Measurements from ENCODE around the gene AGR2. TPM values are rescaled to one million over a fixed set of nuclear protein-coding genes. Genes with fewer than 3 reads are reported as not detected.

AGR2 gene
- polyA plus RNA-seq, 6 donors from 2014 or later, result 0.17 to 0.44 TPM; not detected in 4

DNA sequence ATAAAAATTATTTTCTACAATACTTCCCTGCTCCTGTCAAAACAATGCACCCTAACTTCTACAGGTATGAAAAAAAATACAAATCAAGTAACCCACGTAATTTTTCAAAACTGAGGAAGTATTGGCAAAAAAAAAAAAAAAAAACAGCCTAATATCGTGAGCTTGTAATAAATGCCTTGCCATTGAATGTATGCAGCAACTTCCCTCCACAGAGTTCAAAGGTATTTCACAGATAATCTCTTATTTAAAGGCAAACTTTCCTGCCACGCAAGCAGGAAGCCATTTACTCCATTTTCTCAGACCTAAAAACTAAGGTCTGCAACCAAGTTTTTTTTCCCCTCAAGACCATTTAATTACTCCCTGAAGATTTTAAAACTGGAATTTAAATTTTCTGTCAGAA lies 642 bp upstream of the AGR2 start:
- no peak for DNase-seq
- Mint-ChIP-seq H3K4me1 (peaks cover 0 to 5% (median 0%) of the 10 kb centered on the region in 3 donors), H3K27me3 (peaks cover 5 to 11% (median 6%) of the 10 kb centered on the region in 3 donors), H3K4me3 (no peak overlapping the region), H3K9me3 (no peaks in the 10 kb centered on the region), H3K36me3 (no peaks in the 10 kb centered on the region), H3K27ac (no peak overlapping the region)
- ATAC-seq (ENCODE audit: low read depth in 2 of 2), result no peak

DNA sequence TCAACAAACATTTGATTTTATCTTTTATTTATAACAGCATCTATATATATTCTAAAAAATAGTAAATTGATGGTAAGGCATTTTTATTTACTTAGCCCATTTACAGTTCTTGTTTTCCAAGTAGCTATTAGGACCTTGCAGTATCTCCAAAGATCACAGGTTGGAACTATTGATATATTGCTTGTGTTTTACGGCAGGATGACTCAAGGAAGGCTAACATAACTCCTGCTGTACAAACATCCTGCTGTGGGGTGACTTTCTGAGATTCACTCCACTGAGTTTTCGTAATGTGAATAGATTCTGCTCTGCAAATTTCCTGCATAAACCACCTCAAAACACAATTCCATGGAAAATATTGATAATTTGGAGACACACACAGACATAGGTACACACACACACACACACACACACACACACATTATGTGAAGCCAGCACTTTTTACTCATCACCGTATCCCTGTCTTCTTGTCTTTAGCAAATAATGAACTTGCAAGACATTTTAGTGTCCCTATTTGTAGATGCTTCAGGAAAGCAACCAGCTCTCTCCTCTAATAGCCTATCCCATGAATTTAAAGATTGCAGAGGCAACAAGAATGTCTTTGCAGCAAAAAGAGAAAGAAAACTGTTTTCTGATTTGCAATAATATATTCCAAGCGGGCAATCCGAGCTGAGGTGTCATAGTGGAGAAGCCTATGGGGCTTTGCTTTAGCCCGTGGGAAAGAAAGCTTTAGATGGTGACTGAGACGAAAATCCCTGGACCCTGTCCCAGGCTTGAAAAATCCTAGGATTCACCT lies 722 bp downstream of the AGR2 start:
- peaks cover 0 to 6% (median 4%) of the 10 kb centered on the region in 3 donors for H3K27me3 Mint-ChIP-seq
- DNase-seq (no peak), ATAC-seq (ENCODE audit: low read depth in 2 of 2) (no peak)
- H3K4me1 Mint-ChIP-seq, result peaks cover 0 to 5% (median 0%) of the 10 kb centered on the region in 3 donors
- no peak overlapping the region for H3K27ac Mint-ChIP-seq
- no peak overlapping the region for H3K4me3 Mint-ChIP-seq
- H3K9me3 Mint-ChIP-seq, result no peaks in the 10 kb centered on the region
- no peaks in the 10 kb centered on the region for H3K36me3 Mint-ChIP-seq

DNA sequence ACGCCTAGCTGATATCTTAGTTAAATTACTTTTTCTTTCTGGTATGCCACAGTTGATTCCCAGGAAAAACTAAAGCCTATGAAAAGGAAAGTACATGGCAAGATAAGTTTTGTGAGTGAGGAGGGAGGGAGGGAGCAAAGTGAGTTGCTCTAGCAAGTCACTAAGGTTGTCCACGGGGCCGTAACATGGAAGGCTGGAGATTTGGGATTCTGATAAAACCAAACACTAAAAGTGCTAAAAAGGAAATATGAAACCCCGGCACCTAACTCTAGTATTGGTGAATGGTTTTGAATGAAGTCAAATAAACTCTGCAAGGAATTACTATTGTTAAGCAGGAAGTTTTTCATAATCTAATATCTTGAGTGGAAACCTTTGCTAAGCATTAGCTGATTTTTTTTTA lies 1.7 kb downstream of the AGR2 start:
- peak overlapping the region in 1 of 6 donors; percentile 41 for H3K27ac Mint-ChIP-seq
- peaks cover 0 to 6% (median 4%) of the 10 kb centered on the region in 3 donors for H3K27me3 Mint-ChIP-seq
- H3K4me1 Mint-ChIP-seq, result peaks cover 0 to 5% (median 0%) of the 10 kb centered on the region in 3 donors
- no peaks in the 10 kb centered on the region for H3K36me3 Mint-ChIP-seq
- DNase-seq, result no peak
- ATAC-seq (ENCODE audit: low read depth in 2 of 2), result no peak
- H3K9me3 Mint-ChIP-seq, result no peaks in the 10 kb centered on the region
- no peak overlapping the region for H3K4me3 Mint-ChIP-seq

DNA sequence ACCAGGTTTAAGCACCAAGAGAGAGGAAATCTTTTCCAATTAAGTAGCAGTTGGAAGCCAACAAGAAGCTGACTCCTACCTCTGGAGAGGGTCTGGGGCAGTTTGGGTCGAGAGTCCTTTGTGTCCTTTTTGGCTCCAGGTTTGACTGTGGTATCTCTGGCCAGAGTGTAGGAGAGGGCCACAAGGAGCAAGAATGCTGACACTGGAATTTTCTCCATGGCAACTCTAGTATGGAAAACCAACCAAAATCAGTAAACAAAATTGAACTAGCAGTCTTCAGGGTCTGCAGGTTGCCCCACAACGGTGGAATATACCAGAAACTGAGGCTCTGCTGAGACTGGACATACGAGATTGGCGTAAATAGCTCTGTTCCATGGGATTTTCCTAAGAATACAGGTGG lies 3.2 kb downstream of the AGR2 start:
- no peak overlapping the region for H3K27ac Mint-ChIP-seq
- H3K36me3 Mint-ChIP-seq, result no peaks in the 10 kb centered on the region
- peaks cover 0 to 6% (median 0%) of the 10 kb centered on the region in 3 donors for H3K4me1 Mint-ChIP-seq
- no peak overlapping the region for H3K4me3 Mint-ChIP-seq
- ATAC-seq (ENCODE audit: low read depth in 2 of 2) (no peak), DNase-seq (no peak)
- no peaks in the 10 kb centered on the region for H3K27me3 Mint-ChIP-seq
- H3K9me3 Mint-ChIP-seq, result no peaks in the 10 kb centered on the region

DNA sequence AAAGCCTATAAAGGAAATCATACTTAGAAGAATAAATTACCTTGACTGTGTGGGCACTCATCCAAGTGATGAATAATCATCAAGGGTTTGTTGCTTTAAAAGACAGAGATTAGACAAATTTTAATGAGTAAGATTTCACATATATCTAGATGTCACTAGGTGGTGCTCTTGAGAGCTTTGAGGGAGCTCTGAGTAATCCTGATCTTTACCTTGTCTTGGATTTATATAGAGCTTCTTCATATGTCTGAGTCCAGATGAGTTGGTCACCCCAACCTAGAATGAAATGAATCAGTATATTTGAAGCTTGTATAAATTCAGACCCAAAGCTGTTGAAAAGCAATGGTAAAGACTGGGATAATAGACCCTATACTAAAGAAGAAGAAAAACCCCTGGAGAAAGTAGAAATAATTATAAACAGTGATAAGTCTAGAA lies 3.7 kb downstream of the AGR2 start:
- ATAC-seq (ENCODE audit: low read depth in 2 of 2), result peak; percentile 28 to 48
- Mint-ChIP-seq H3K27me3 (no peaks in the 10 kb centered on the region), H3K4me1 (peaks cover 0 to 9% (median 0%) of the 10 kb centered on the region in 3 donors), H3K36me3 (no peaks in the 10 kb centered on the region), H3K27ac (no peak overlapping the region), H3K9me3 (no peaks in the 10 kb centered on the region), H3K4me3 (no peak overlapping the region)
- no peak for DNase-seq

DNA sequence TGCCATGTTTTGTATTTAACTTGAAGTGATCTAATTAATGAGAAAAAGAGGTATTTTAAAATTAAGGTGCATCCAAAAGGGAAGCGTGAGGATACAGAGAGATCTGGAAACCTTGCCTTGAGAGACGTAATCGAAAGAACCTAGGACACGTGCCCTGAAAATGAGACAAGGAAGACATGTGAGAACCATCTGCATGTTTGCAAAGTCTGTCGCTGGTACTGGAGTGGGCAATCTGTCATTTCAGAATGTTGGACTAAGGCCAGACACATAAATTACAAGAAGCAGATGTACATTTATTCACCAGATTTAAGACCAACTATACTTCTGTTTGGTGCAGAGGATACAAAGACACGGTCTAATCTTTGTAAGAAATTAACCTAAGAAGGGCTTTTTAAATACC lies 9.2 kb downstream of the AGR2 start:
- peaks cover 0 to 2% (median 0%) of the 10 kb centered on the region in 7 donors for H3K9me3 Mint-ChIP-seq
- H3K27me3 Mint-ChIP-seq, result no peaks in the 10 kb centered on the region
- no peak overlapping the region for H3K4me3 Mint-ChIP-seq
- no peak for ATAC-seq (ENCODE audit: low read depth in 2 of 2)
- no peaks in the 10 kb centered on the region for H3K36me3 Mint-ChIP-seq
- H3K27ac Mint-ChIP-seq, result no peak overlapping the region
- H3K4me1 Mint-ChIP-seq, result peaks cover 0 to 4% (median 0%) of the 10 kb centered on the region in 3 donors
- DNase-seq, result no peak

DNA sequence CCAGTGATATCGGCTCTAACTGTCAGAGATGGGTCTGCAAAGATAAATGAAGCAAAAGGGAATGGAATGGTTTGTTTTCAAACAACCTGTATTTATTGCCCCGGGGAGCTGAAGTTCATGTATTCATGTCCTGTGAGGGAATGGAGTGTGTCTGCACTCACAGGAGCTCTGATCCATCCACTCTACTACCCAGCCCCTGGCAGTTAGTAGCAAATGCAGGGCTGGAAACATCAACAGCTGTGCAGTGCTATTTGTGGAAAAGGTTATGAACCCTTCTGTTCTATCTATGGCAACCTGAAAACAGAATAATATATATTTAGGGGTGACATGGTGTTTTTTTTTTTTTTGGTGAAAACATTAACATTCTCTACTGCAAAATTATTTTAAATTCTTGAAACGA lies 9.8 kb downstream of the AGR2 start:
- ATAC-seq (ENCODE audit: low read depth in 2 of 2) (no peak), DNase-seq (no peak)
- Mint-ChIP-seq H3K9me3 (peaks cover 0 to 2% (median 0%) of the 10 kb centered on the region in 7 donors), H3K4me1 (peaks cover 0 to 4% (median 0%) of the 10 kb centered on the region in 3 donors), H3K27me3 (no peaks in the 10 kb centered on the region), H3K36me3 (no peaks in the 10 kb centered on the region), H3K4me3 (no peak overlapping the region), H3K27ac (no peak overlapping the region)

DNA sequence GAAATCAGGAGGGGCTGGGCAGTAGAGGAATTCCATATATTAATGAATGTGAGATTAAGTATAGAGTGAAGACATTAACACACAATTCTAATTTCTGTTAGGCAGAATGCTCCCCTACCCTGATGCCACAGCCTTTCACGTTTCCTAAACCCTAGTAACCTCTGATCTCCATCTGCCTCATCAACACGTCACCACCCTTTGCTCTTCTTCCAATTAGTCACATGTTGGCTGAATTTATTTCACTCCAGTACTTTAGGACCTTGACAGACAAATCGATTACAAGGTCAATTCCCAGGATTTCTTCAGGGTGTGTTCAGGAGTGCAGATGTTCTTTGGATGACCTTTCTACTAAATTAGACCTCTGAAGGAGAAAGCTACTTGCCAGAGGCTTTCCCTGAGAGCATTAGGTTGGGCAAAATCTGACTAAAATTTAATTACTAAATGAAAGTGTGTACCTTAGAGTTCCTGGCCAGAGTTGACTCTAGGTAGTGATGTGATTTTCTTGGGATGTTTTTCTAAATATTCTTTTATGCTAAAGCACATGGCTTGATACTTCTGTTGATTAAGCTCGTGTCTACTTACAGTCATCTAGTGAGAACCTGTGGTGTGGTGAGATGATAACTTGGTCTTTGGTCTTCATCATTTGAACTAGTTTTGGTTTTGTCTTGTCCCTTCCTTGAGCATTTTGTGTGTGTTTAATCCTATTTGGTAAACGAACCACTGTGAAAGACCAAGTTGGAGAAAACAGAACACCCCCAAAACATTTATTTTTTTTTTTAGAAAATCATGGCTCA lies 12.7 kb downstream of the AGR2 start:
- H3K4me3 Mint-ChIP-seq, result no peak overlapping the region
- peaks cover 0 to 11% (median 0%) of the 10 kb centered on the region in 3 donors for H3K4me1 Mint-ChIP-seq
- ATAC-seq (ENCODE audit: low read depth in 2 of 2) (no peak), DNase-seq (no peak)
- peaks cover 9 to 12% of the 10 kb centered on the region in 2 donors for H3K36me3 Mint-ChIP-seq
- H3K27ac Mint-ChIP-seq, result peak overlapping the region in 4 of 6 donors; percentile 2 to 79 (median 31)
- no peaks in the 10 kb centered on the region for H3K27me3 Mint-ChIP-seq
- peaks cover 0 to 2% (median 0%) of the 10 kb centered on the region in 7 donors for H3K9me3 Mint-ChIP-seq

DNA sequence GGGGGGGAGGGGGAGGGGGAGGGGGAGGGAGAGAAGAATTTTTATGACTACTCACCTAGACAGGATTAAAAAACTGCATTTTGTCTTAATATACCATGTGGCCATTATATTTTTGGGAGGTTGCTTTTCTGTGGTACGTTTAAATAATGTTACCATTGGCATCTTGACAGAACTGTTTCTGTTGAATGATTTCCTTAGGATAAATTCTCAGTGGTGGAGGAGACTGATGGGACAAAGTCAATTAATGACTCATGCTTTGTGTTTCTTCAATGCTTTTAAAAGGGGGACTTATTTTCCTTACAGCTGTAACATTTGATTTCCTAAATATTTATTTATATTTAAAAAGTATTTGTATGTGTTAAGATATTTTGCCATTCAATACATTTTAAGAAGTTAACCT lies 13.7 kb downstream of the AGR2 start:
- Mint-ChIP-seq H3K27ac (no peak overlapping the region), H3K9me3 (peaks cover 0 to 2% (median 0%) of the 10 kb centered on the region in 7 donors), H3K4me1 (peaks cover 0 to 7% (median 0%) of the 10 kb centered on the region in 3 donors), H3K27me3 (no peaks in the 10 kb centered on the region), H3K36me3 (peaks cover 9 to 12% of the 10 kb centered on the region in 2 donors), H3K4me3 (no peak overlapping the region)
- DNase-seq, result no peak
- ATAC-seq (ENCODE audit: low read depth in 2 of 2), result no peak

DNA sequence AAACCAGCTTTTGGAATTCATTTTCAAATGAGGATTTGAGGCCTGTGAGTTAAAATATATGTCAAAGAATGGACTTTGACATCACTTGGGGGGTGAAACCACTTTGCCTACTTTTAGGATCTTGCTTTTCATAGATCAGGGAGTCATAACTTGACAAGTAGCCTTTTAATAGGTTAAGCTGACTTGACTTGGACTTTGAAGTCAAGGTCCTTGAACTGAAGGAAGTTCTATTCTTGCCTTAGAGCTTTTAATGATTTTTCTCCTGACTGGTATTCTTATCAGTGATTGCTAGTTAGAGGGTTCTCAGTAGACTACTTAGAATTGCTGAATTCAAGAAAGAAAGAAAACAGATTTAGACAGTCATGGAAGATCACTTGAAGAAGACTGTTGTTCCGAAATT lies 17.7 kb downstream of the AGR2 start:
- Mint-ChIP-seq H3K27me3 (no peaks in the 10 kb centered on the region), H3K36me3 (peaks cover 20 to 31% of the 10 kb centered on the region in 2 donors), H3K9me3 (peaks cover 0 to 2% (median 0%) of the 10 kb centered on the region in 7 donors), H3K27ac (no peak overlapping the region), H3K4me1 (peaks cover 0 to 11% (median 9%) of the 10 kb centered on the region in 3 donors), H3K4me3 (no peak overlapping the region)
- no peak for DNase-seq
- ATAC-seq (ENCODE audit: low read depth in 2 of 2), result no peak

DNA sequence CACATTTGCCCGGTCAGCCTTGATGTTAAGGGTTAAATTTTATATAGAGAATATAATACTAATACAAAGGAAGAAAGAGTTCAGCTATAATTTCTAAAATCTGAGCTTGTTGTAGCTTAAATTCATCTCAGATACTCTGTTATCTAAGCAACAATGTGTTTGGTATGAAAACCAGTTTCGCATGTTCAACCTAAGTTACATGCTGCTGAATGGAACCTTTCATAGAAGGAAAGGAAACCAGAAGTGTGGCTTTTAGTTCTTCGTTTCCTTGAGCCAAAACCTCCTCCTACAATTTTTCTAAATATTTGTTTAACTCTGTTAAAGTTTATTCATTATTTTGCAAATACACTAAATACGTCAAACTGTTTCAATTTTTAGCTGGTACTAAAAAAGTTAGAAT lies 18.5 kb downstream of the AGR2 start:
- DNase-seq (no peak), ATAC-seq (ENCODE audit: low read depth in 2 of 2) (no peak)
- H3K27me3 Mint-ChIP-seq, result no peaks in the 10 kb centered on the region
- no peak overlapping the region for H3K4me3 Mint-ChIP-seq
- no peak overlapping the region for H3K27ac Mint-ChIP-seq
- H3K4me1 Mint-ChIP-seq, result peaks cover 0 to 11% (median 9%) of the 10 kb centered on the region in 3 donors
- peaks cover 0 to 2% (median 0%) of the 10 kb centered on the region in 7 donors for H3K9me3 Mint-ChIP-seq
- peaks cover 20 to 31% of the 10 kb centered on the region in 2 donors for H3K36me3 Mint-ChIP-seq

DNA sequence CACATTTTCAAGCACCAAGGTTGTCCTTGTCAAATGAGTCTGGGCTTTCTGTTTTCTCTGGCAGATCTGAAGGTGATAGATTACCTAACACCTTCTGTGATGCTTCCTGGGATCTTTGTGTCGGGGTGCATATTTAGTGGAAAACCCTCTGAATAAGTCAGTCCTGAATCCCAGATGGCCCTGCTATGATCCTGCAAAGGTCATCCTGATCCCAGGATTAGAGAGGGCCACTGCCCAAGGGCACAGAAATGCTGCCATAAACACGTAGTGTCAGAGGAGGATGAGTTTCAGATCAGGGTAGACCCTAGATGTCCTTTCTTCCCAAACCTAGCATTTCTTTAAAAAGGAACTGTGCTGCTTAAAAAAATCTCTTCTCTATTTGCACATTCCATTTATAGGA lies 19.0 kb downstream of the AGR2 start:
- ATAC-seq (ENCODE audit: low read depth in 2 of 2), result no peak
- Mint-ChIP-seq H3K4me1 (peaks cover 0 to 11% (median 9%) of the 10 kb centered on the region in 3 donors), H3K9me3 (no peaks in the 10 kb centered on the region), H3K27me3 (no peaks in the 10 kb centered on the region), H3K4me3 (peak overlapping the region in 1 of 8 donors; percentile 12), H3K27ac (peak overlapping the region in 2 of 6 donors; percentile 7 to 18), H3K36me3 (peaks cover 20 to 31% of the 10 kb centered on the region in 2 donors)
- no peak for DNase-seq

DNA sequence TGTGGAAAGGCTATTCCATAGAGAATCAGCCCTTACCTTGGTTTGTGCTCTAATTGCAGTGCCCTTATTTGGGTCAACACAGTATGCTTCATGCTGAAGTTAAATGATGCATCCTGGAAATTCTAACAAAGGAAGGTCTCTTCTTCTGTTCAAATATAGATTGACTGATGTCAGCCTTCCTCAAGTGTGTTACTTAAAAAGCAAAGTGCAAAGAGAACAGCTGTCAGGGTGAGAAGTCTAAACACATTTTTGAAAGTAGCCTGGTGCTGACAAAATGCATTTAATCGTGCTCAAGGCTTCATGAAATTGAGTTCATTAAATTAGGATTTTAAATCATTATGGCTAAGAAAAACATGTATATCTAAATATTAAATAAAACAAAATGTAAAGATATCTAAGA lies 19.5 kb downstream of the AGR2 start:
- Mint-ChIP-seq H3K4me3 (no peak overlapping the region), H3K36me3 (peaks cover 20 to 31% of the 10 kb centered on the region in 2 donors), H3K4me1 (peaks cover 0 to 13% (median 11%) of the 10 kb centered on the region in 3 donors), H3K27ac (no peak overlapping the region), H3K9me3 (no peaks in the 10 kb centered on the region), H3K27me3 (no peaks in the 10 kb centered on the region)
- ATAC-seq (ENCODE audit: low read depth in 2 of 2) (no peak), DNase-seq (no peak)
